ENCODE results near the gene ITCH. TPM values are rescaled to one million over a fixed set of nuclear protein-coding genes. Genes with fewer than 3 reads are reported as not detected.

Gene ITCH
- polyA plus RNA-seq, 1 donor from 2014 or later = 39.5 TPM

GRCh38 chr20:34530342-34530741 lies 167.3 kb downstream of the ITCH start:
- TF ChIP-seq TAF1 (IDR thresholded peaks at IDR 0.05; ENCODE audit: low read depth) = no peak
- TF ChIP-seq REST (IDR thresholded peaks at IDR 0.05; ENCODE audit: borderline replicate concordance) = no peak
- no peak for TF ChIP-seq POLR2AphosphoS5 (IDR thresholded peaks at IDR 0.05)
- no peak for TF ChIP-seq RAD21 (conservative IDR thresholded peaks at IDR 0.05)
- no peak for TF ChIP-seq SMC3 (conservative IDR thresholded peaks at IDR 0.05; ENCODE audit: poor library complexity)
- TF ChIP-seq MXI1 (conservative IDR thresholded peaks at IDR 0.05; ENCODE audit: poor library complexity, severe bottlenecking) = no peak
- TF ChIP-seq EP300 (conservative IDR thresholded peaks at IDR 0.05; ENCODE audit: poor library complexity, severe bottlenecking) = no peak
- TF ChIP-seq EZH2 (IDR thresholded peaks at IDR 0.05; ENCODE audit: borderline replicate concordance, insufficient read depth, low read length, poor library complexity, severe bottlenecking) = no peak
- TF ChIP-seq CTCF (IDR thresholded peaks at IDR 0.05; ENCODE audit: poor library complexity, severe bottlenecking) = no peak
- Histone ChIP-seq H3K79me2 (replicated peaks; ENCODE audit: insufficient read depth, low read length) (peaks cover under 1% of the 10 kb centered on the region), H3K27me3 (ENCODE audit: insufficient read depth, low read depth, low read length) (no peaks in the 10 kb centered on the region), H3K36me3 (ENCODE audit: insufficient read depth, low read length) (no peaks in the 10 kb centered on the region), H3K9me3 (ENCODE audit: low read length) (no peaks in the 10 kb centered on the region), H3K4me3 (ENCODE audit: low read length) (no peak overlapping the region), H3K4me2 (ENCODE audit: low read length) (no peak overlapping the region), H3K9me2 (ENCODE audit: insufficient read depth, low read length) (no peaks in the 10 kb centered on the region), H4K20me1 (ENCODE audit: insufficient read depth) (no peaks in the 10 kb centered on the region), H3K9ac (ENCODE audit: low read length) (no peak overlapping the region), H3K27ac (ENCODE audit: low read length) (no peak overlapping the region), H3F3A (ENCODE audit: insufficient read depth, low read length, poor library complexity, severe bottlenecking) (no peaks in the 10 kb centered on the region), H2AFZ (ENCODE audit: low read depth, low read length) (no peak overlapping the region)

- H3K4me3 ChIP-seq (ENCODE audit: low read length) = no peak overlapping the region
- H3K79me2 ChIP-seq (replicated peaks; ENCODE audit: insufficient read depth, low read length) = no peaks in the 10 kb centered on the region
- H3K27ac ChIP-seq (ENCODE audit: low read length) = no peak overlapping the region
- H4K20me1 ChIP-seq (ENCODE audit: insufficient read depth) = no peaks in the 10 kb centered on the region
- no peaks in the 10 kb centered on the region for H3K27me3 ChIP-seq (ENCODE audit: insufficient read depth, low read depth, low read length)
- H3K4me2 ChIP-seq (ENCODE audit: low read length) = no peak overlapping the region
- H3K9me3 ChIP-seq (ENCODE audit: low read length) = no peaks in the 10 kb centered on the region
- H3K9ac ChIP-seq (ENCODE audit: low read length) = no peak overlapping the region
- no peak for TF ChIP-seq MXI1 (conservative IDR thresholded peaks at IDR 0.05; ENCODE audit: poor library complexity, severe bottlenecking)
- TF ChIP-seq TAF1 (IDR thresholded peaks at IDR 0.05; ENCODE audit: low read depth) = no peak
- no peak for TF ChIP-seq REST (IDR thresholded peaks at IDR 0.05; ENCODE audit: borderline replicate concordance)
- TF ChIP-seq SMC3 (conservative IDR thresholded peaks at IDR 0.05; ENCODE audit: poor library complexity) = no peak
- no peak for TF ChIP-seq EP300 (conservative IDR thresholded peaks at IDR 0.05; ENCODE audit: poor library complexity, severe bottlenecking)
- TF ChIP-seq POLR2AphosphoS5 (IDR thresholded peaks at IDR 0.05) = no peak
- no peak for TF ChIP-seq RAD21 (conservative IDR thresholded peaks at IDR 0.05)
- no peaks in the 10 kb centered on the region for H3K36me3 ChIP-seq (ENCODE audit: insufficient read depth, low read length)
- no peak overlapping the region for H2AFZ ChIP-seq (ENCODE audit: low read depth, low read length)
- H3K9me2 ChIP-seq (ENCODE audit: insufficient read depth, low read length) = no peaks in the 10 kb centered on the region
- no peaks in the 10 kb centered on the region for H3F3A ChIP-seq (ENCODE audit: insufficient read depth, low read length, poor library complexity, severe bottlenecking)
Measured at GRCh38 chr20:34531608-34532265, 168.7 kb downstream of the ITCH start.

All from neural cell (in vitro differentiated cells).